ENCODE measurements around the gene EAPP. TPM values are rescaled to one million over a fixed set of nuclear protein-coding genes. Genes with fewer than 3 reads are reported as not detected.
"Not testable (repeated sequence)": the region's sequence is repeated elsewhere in the genome, so short reads cannot be mapped to it uniquely, and the experiment has no call there.

EAPP gene
- total and polyA plus RNA-seq, 5 donors from 2014 or later, result 86.0 to 171 (median 138) TPM

- not testable (repeated sequence) for H3K27ac ChIP-seq (ENCODE audit: insufficient read depth, low read length, poor library complexity, severe bottlenecking); H3K27me3 Mint-ChIP-seq; H3K27me3 ChIP-seq (ENCODE audit: control insufficient read depth, insufficient read depth, low read length); DNase-seq; H3K36me3 Mint-ChIP-seq; H3K4me1 Mint-ChIP-seq; H3K9me3 Mint-ChIP-seq; H3K27ac Mint-ChIP-seq; H3K9me3 ChIP-seq (ENCODE audit: control insufficient read depth in 2 of 2, low read length in 2 of 2); ATAC-seq (ENCODE audit: low read depth in 2 of 2); H3K4me3 Mint-ChIP-seq; H3K4me3 ChIP-seq (ENCODE audit: low read depth, low read length); H3K36me3 ChIP-seq (ENCODE audit: control insufficient read depth, insufficient read depth, low read length); H3K4me1 ChIP-seq (ENCODE audit: control insufficient read depth, insufficient read depth, low read length, poor library complexity, severe bottlenecking)
Measured at GRCh38 chr14:34504027-34504426, 35.5 kb downstream of the EAPP start.

DNA sequence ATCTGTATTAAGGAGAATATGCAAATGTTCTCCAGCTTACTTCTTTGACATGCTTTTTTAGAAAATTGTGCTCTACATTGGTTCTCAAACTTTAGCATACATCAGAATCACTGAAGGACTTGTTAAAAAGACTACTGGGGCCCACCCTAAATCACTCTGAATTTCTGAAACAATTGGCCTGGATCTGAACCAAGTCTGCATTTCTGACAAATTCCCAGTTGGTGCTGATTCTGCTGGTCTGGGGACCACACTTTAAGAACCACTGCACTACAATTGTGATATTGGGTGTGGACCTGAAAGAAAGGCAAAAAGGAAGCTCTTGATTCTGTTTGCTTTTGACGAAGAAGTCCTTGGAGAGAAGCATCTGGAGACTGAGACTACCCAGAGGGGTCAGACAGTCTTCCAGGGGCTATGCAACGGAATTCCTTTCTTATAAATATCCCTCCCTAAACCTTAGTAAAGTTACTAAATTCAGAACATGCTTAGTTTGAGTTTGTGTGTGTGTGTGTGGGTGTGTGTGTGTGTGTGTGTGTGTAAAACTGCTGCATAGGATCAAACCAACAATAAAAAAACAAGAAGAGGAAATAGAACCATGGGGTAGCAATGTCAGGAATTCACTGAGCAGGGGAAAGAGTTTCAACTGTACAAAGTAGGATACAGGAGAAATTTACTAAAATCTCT, 36.8 kb downstream of the EAPP start:
- Mint-ChIP-seq H3K27me3 (no peaks in the 10 kb centered on the region), H3K27ac (no peak overlapping the region), H3K9me3 (no peaks in the 10 kb centered on the region), H3K4me3 (no peak overlapping the region), H3K36me3 (no peaks in the 10 kb centered on the region), H3K4me1 (peaks cover 0 to 3% (median 0%) of the 10 kb centered on the region in 4 donors)
- no peaks in the 10 kb centered on the region for H3K4me1 ChIP-seq (ENCODE audit: control insufficient read depth, insufficient read depth, low read length, poor library complexity, severe bottlenecking)
- no peak for ATAC-seq (ENCODE audit: low read depth in 2 of 2)
- no peaks in the 10 kb centered on the region for H3K9me3 ChIP-seq (ENCODE audit: control insufficient read depth in 2 of 2, low read length in 2 of 2)
- no peak overlapping the region for H3K4me3 ChIP-seq (ENCODE audit: low read depth, low read length)
- DNase-seq, result no peak
- no peaks in the 10 kb centered on the region for H3K36me3 ChIP-seq (ENCODE audit: control insufficient read depth, insufficient read depth, low read length)
- no peak overlapping the region for H3K27ac ChIP-seq (ENCODE audit: insufficient read depth, low read length, poor library complexity, severe bottlenecking)
- H3K27me3 ChIP-seq (ENCODE audit: control insufficient read depth, insufficient read depth, low read length), result no peaks in the 10 kb centered on the region

DNA sequence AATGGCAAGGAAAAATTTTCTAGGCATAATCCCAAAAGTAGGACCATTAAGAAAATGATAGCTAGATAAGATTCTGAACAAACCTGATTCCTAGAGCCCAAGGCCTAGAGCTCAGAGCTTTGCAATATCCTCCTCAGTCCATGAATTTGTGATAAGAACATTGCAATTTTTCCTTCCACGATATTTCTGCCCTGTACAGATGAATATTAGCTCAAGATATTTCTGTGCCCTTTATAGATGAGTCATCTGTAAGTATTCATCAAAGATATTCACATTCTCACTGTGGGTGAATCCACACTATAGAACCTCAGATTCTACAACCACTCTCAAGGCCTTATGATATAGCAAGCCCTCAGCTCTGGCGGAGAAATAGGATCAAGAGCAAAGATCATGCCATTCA, 37.5 kb downstream of the EAPP start:
- Mint-ChIP-seq H3K36me3 (no peaks in the 10 kb centered on the region), H3K9me3 (no peaks in the 10 kb centered on the region), H3K4me1 (peaks cover 0 to 3% (median 0%) of the 10 kb centered on the region in 4 donors), H3K27me3 (no peaks in the 10 kb centered on the region), H3K4me3 (no peak overlapping the region), H3K27ac (no peak overlapping the region)
- Histone ChIP-seq H3K27ac (ENCODE audit: insufficient read depth, low read length, poor library complexity, severe bottlenecking) (no peak overlapping the region), H3K27me3 (ENCODE audit: control insufficient read depth, insufficient read depth, low read length) (no peaks in the 10 kb centered on the region), H3K4me3 (ENCODE audit: low read depth, low read length) (no peak overlapping the region), H3K4me1 (ENCODE audit: control insufficient read depth, insufficient read depth, low read length, poor library complexity, severe bottlenecking) (no peaks in the 10 kb centered on the region), H3K36me3 (ENCODE audit: control insufficient read depth, insufficient read depth, low read length) (no peaks in the 10 kb centered on the region), H3K9me3 (ENCODE audit: control insufficient read depth in 2 of 2, low read length in 2 of 2) (no peaks in the 10 kb centered on the region)
- DNase-seq (no peak), ATAC-seq (ENCODE audit: low read depth in 2 of 2) (no peak)

DNA sequence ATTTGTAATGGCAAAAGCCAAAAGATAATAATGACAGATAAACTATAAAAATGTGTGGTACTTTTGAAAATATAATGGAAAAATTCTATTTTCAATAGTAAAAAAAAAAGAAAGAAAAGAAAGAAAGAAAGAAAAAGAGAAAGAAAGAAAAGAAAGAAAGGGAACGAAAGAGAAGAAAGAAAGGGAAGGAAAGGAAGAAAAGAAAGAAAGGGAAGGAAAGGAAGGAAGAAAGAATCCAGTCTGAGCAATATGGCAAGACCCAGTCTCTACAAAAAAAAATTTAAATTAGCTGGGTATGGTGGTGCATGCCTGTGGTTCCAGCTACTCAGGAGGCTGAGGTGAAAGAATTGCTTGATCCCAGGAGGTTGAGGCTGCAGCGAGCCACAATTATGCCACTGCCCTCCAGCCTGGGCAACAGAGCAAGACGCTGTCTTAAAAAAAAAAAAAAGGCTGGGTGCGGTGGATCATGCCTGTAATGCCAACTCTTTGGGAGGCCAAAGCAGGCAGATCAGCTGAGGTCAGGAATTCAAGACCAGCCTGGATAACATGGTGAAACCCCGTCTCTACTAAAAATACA, 38.4 kb downstream of the EAPP start:
- Histone ChIP-seq H3K4me1 (ENCODE audit: control insufficient read depth, insufficient read depth, low read length, poor library complexity, severe bottlenecking) (no peaks in the 10 kb centered on the region), H3K9me3 (ENCODE audit: control insufficient read depth in 2 of 2, low read length in 2 of 2) (no peaks in the 10 kb centered on the region), H3K36me3 (ENCODE audit: control insufficient read depth, insufficient read depth, low read length) (no peaks in the 10 kb centered on the region), H3K27me3 (ENCODE audit: control insufficient read depth, insufficient read depth, low read length) (no peaks in the 10 kb centered on the region), H3K4me3 (ENCODE audit: low read depth, low read length) (no peak overlapping the region), H3K27ac (ENCODE audit: insufficient read depth, low read length, poor library complexity, severe bottlenecking) (no peak overlapping the region)
- ATAC-seq (ENCODE audit: low read depth in 2 of 2), result no peak
- Mint-ChIP-seq H3K4me3 (no peak overlapping the region), H3K4me1 (peaks cover 0 to 3% (median 0%) of the 10 kb centered on the region in 4 donors), H3K36me3 (no peaks in the 10 kb centered on the region), H3K9me3 (no peaks in the 10 kb centered on the region), H3K27ac (no peak overlapping the region), H3K27me3 (no peaks in the 10 kb centered on the region)
- no peak for DNase-seq

GRCh38 chr14:34498684-34499412, 40.7 kb downstream of the EAPP start:
- Histone ChIP-seq H3K36me3 (ENCODE audit: control insufficient read depth, insufficient read depth, low read length) (no peaks in the 10 kb centered on the region), H3K4me1 (ENCODE audit: control insufficient read depth, insufficient read depth, low read length, poor library complexity, severe bottlenecking) (no peaks in the 10 kb centered on the region), H3K9me3 (ENCODE audit: control insufficient read depth in 2 of 2, low read length in 2 of 2) (no peaks in the 10 kb centered on the region), H3K27me3 (ENCODE audit: control insufficient read depth, insufficient read depth, low read length) (no peaks in the 10 kb centered on the region), H3K4me3 (ENCODE audit: low read depth, low read length) (no peak overlapping the region), H3K27ac (ENCODE audit: insufficient read depth, low read length, poor library complexity, severe bottlenecking) (no peak overlapping the region)
- ATAC-seq (ENCODE audit: low read depth in 2 of 2), result no peak
- Mint-ChIP-seq H3K27me3 (no peaks in the 10 kb centered on the region), H3K4me1 (peaks cover 0 to 3% (median 0%) of the 10 kb centered on the region in 4 donors), H3K4me3 (no peak overlapping the region), H3K36me3 (no peaks in the 10 kb centered on the region), H3K27ac (no peak overlapping the region), H3K9me3 (no peaks in the 10 kb centered on the region)
- peak in 1 of 3 donors; percentile 42 for DNase-seq

GRCh38 chr14:34496679-34497513, 42.6 kb downstream of the EAPP start:
- Histone ChIP-seq H3K27me3 (ENCODE audit: control insufficient read depth, insufficient read depth, low read length) (no peaks in the 10 kb centered on the region), H3K9me3 (ENCODE audit: control insufficient read depth in 2 of 2, low read length in 2 of 2) (no peaks in the 10 kb centered on the region), H3K4me1 (ENCODE audit: control insufficient read depth, insufficient read depth, low read length, poor library complexity, severe bottlenecking) (no peaks in the 10 kb centered on the region), H3K27ac (ENCODE audit: insufficient read depth, low read length, poor library complexity, severe bottlenecking) (no peak overlapping the region), H3K4me3 (ENCODE audit: low read depth, low read length) (no peak overlapping the region), H3K36me3 (ENCODE audit: control insufficient read depth, insufficient read depth, low read length) (no peaks in the 10 kb centered on the region)
- no peak for DNase-seq
- Mint-ChIP-seq H3K9me3 (no peaks in the 10 kb centered on the region), H3K27ac (no peak overlapping the region), H3K4me1 (peaks cover 0 to 3% (median 0%) of the 10 kb centered on the region in 4 donors), H3K4me3 (no peak overlapping the region), H3K27me3 (peaks cover 6% of the 10 kb centered on the region), H3K36me3 (no peaks in the 10 kb centered on the region)
- ATAC-seq (ENCODE audit: low read depth in 2 of 2), result no peak

- no peak overlapping the region for H3K4me3 Mint-ChIP-seq
- no peak for ATAC-seq (ENCODE audit: low read depth in 2 of 2)
- no peaks in the 10 kb centered on the region for H3K36me3 ChIP-seq (ENCODE audit: control insufficient read depth, insufficient read depth, low read length)
- peaks cover 0 to 3% (median 0%) of the 10 kb centered on the region in 4 donors for H3K4me1 Mint-ChIP-seq
- H3K27me3 ChIP-seq (ENCODE audit: control insufficient read depth, insufficient read depth, low read length), result no peaks in the 10 kb centered on the region
- H3K9me3 ChIP-seq (ENCODE audit: control insufficient read depth in 2 of 2, low read length in 2 of 2), result no peaks in the 10 kb centered on the region
- H3K27ac ChIP-seq (ENCODE audit: insufficient read depth, low read length, poor library complexity, severe bottlenecking), result no peak overlapping the region
- peaks cover 6% of the 10 kb centered on the region for H3K27me3 Mint-ChIP-seq
- H3K27ac Mint-ChIP-seq, result no peak overlapping the region
- DNase-seq, result no peak
- H3K4me3 ChIP-seq (ENCODE audit: low read depth, low read length), result no peak overlapping the region
- H3K9me3 Mint-ChIP-seq, result no peaks in the 10 kb centered on the region
- no peaks in the 10 kb centered on the region for H3K36me3 Mint-ChIP-seq
- no peaks in the 10 kb centered on the region for H3K4me1 ChIP-seq (ENCODE audit: control insufficient read depth, insufficient read depth, low read length, poor library complexity, severe bottlenecking)
Measured at GRCh38 chr14:34496007-34496678, 43.4 kb downstream of the EAPP start.
